Skeletal muscle satellite cell (primary cell): ENCODE measurements around the gene CD8A. TPM values are rescaled to one million over a fixed set of nuclear protein-coding genes. Genes with fewer than 3 reads are reported as not detected.
A peak's percentile ranks its signal among the peaks of the same experiment; 100 is the strongest.
"Not testable (repeated sequence)": the region's sequence is repeated elsewhere in the genome, so short reads cannot be mapped to it uniquely, and the experiment has no call there.

Source experiments
- H3K27me3 ChIP-seq: 2 replicates; pipeline ENCODE4 v1.7.0; 2013; ENCODE audit warnings: low read length; ENCODE audit not compliant: control insufficient read depth, insufficient read depth
- H3K36me3 ChIP-seq: 2 replicates; pipeline ENCODE4 v1.7.0; 2013; ENCODE audit warnings: mild to moderate bottlenecking, control low read depth, low read length; ENCODE audit not compliant: insufficient read depth
- H3K4me1 ChIP-seq: 2 replicates; pipeline ENCODE4 v1.7.0; 2013; ENCODE audit warnings: low read length; ENCODE audit not compliant: control insufficient read depth, insufficient read depth
- H3K4me2 ChIP-seq: 2 replicates; pipeline ENCODE4 v1.7.0; 2013; ENCODE audit warnings: mild to moderate bottlenecking, low read length
- H3K4me3 ChIP-seq: 2 replicates; pipeline ENCODE4 v1.7.0; 2013; ENCODE audit warnings: low read length
- H3K9ac ChIP-seq: 2 replicates; pipeline ENCODE4 v1.7.0; 2013; ENCODE audit warnings: mild to moderate bottlenecking, low read depth, low read length, moderate library complexity
- H3K9me3 ChIP-seq: replicated peaks from 2 replicates; pipeline ENCODE4 v1.7.0; 2013; ENCODE audit warnings: mild to moderate bottlenecking, control low read depth, low read length
- total RNA-seq: library from RNA; depleted of rRNA; stranded (reverse); fragments of >200 nt; gene quantifications from 2 replicates; pipeline ENCODE4 v1.2.3, GENCODE V29; 2012; rRNA removed

CD8A gene
- total RNA-seq, result not detected in 2 replicates

GRCh38 chr2:86790676-86791572 is at the start of gene CD8A:
TSS of gene CD8A (minus strand) at chr2:86790913. CDS start at chr2:86790825, 88 bp downstream.
- Histone ChIP-seq H3K4me2 (peak within 1 kb of the TSS; percentile 24), H3K9ac (no peak within 1 kb of the TSS), H3K9me3 (peaks cover under 1% of the 10 kb centered on the region), H3K4me1 (peaks cover 5% of the 10 kb centered on the region), H3K4me3 (no peak within 1 kb of the TSS), H3K27me3 (peaks cover 86% of the 10 kb centered on the region), H3K36me3 (no peaks in the 10 kb centered on the region)

- not testable (repeated sequence) for H3K36me3 ChIP-seq, H3K4me3 ChIP-seq, H3K27me3 ChIP-seq, H3K4me1 ChIP-seq, H3K9ac ChIP-seq, H3K4me2 ChIP-seq, H3K9me3 ChIP-seq
Observed at GRCh38 chr2:86839871-86840548, 49.3 kb upstream of the CD8A start.

DNA sequence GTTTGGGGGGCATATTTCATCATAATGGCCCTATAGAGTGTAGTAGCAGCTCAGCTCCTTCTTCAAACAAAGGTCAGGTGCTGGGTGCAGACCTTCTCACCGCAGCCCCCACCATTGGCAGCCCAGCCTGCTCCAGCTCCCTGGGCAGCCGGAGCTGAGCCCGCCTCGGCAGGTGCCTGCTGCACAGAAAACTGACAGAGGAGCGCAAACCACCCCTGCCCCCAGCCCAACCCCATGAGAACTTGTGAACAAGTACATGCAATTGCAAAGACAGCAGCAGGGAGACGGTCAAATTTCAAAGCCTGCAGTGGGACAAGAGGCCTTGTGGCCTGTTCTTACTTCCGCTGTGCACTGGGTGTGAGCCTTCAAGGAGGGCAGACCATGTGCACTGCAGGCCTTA is 48.7 kb upstream of the CD8A start:
- H3K27me3 ChIP-seq, H3K4me3 ChIP-seq: not testable (repeated sequence)

GRCh38 chr2:86837714-86838113 is 47.0 kb upstream of the CD8A start:
- H3K4me1 ChIP-seq, H3K36me3 ChIP-seq, H3K9ac ChIP-seq: not testable (repeated sequence)

More for the DNA sequence above, 48.7 kb upstream of the CD8A start:
- not testable (repeated sequence) for H3K9ac ChIP-seq, H3K36me3 ChIP-seq, H3K4me1 ChIP-seq, H3K9me3 ChIP-seq, H3K4me2 ChIP-seq

GRCh38 chr2:86836915-86837695 is 46.4 kb upstream of the CD8A start:
- H3K4me2 ChIP-seq, result peak overlapping the region; percentile 75
- not testable (repeated sequence) for H3K27me3 ChIP-seq, H3K4me1 ChIP-seq, H3K36me3 ChIP-seq, H3K9me3 ChIP-seq
- peak overlapping the region; percentile 38 for H3K9ac ChIP-seq
- H3K4me3 ChIP-seq, result peak overlapping the region; percentile 61

More at GRCh38 chr2:86837714-86838113, 47.0 kb upstream of the CD8A start:
- H3K9me3 ChIP-seq, H3K4me3 ChIP-seq, H3K4me2 ChIP-seq, H3K27me3 ChIP-seq: not testable (repeated sequence)

GRCh38 chr2:86835548-86835889 is 44.8 kb upstream of the CD8A start:
- H3K4me1 ChIP-seq, H3K4me3 ChIP-seq, H3K36me3 ChIP-seq, H3K4me2 ChIP-seq, H3K9ac ChIP-seq, H3K9me3 ChIP-seq: not testable (repeated sequence)
- peaks cover 11% of the 10 kb centered on the region for H3K27me3 ChIP-seq

DNA sequence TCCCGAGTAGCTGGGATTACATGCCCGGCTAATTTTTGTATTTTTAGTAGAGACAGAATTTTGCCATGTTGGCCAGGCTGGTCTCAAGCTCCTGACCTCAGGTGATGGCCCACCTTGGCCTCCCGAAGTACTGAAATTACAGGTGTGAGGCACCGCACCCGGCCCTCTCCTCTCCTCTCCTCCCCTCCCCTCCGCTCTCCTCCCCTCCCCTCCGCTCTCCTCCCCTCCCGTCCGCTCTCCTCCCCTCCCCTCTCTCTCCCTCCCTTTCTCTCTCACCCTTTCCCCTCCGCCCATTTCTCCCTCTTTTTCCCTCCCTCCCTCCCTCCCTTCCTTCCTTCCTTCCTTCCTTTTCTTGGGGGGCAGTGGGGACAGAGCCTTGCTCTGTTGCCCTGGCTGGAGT is 42.6 kb upstream of the CD8A start:
- Histone ChIP-seq H3K4me2 (no peak overlapping the region), H3K27me3 (peaks cover 17% of the 10 kb centered on the region), H3K36me3 (no peaks in the 10 kb centered on the region), H3K4me3 (no peak overlapping the region), H3K9me3 (no peaks in the 10 kb centered on the region), H3K4me1 (no peaks in the 10 kb centered on the region), H3K9ac (no peak overlapping the region)

DNA sequence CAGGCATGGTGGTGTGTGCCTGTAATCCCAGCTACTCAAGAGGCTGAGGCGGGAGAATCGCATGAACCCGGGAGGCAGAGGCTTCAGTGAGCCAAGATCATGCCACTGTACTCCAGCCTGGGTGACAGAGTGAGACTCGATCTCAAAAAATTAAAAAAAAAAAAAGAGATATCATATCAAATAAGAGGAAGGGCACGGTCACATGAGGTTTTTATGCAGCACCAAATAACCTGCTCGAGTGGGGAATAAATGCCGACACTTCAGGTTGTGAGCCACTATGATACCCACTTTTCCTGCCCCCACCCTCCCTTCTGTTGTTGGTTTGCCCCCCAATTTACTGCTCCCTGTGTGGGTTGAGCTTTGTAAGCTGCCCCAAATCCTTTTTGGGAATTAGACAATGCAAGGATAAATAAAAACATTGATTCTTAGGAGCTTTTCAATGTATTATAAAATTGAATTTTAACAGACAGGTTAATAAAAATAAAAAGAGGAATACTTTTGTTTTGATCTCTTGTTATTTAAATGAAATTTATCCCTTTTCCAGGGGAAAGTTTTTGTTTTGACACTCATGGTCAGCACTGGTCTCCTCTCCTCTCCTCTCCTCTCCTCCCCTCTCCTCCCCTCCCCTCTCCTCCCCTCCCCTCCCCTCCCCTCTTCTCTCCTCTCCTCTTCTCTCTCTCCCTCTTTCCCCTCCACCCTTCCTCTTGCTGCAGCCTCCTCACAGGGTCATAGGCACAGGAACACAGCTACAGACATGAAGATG is 41.8 kb upstream of the CD8A start:
- H3K4me1 ChIP-seq, result no peaks in the 10 kb centered on the region
- no peaks in the 10 kb centered on the region for H3K9me3 ChIP-seq
- H3K4me3 ChIP-seq, result no peak overlapping the region
- no peak overlapping the region for H3K4me2 ChIP-seq
- peaks cover 23% of the 10 kb centered on the region for H3K27me3 ChIP-seq
- no peaks in the 10 kb centered on the region for H3K36me3 ChIP-seq
- H3K9ac ChIP-seq, result no peak overlapping the region

DNA sequence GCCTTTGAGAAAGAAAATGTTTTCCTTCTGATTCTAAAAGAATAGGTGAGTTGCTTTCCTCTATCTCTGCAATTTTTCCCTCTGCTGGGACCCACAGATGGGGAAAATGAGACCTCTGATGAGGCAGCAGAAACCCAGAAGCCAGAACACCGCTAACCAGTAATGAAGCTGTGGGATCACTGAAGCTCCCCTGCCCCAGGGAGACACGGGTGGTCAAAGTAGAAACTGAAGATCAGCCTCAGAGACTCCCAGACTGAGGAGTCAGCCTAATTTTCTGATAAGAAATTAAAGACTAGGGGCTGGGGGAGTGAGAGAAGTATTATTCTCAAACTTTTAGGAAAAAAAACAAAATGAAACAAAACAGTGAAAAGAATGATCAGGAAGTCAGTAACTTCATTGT is 40.8 kb upstream of the CD8A start:
- no peak overlapping the region for H3K4me3 ChIP-seq

DNA sequence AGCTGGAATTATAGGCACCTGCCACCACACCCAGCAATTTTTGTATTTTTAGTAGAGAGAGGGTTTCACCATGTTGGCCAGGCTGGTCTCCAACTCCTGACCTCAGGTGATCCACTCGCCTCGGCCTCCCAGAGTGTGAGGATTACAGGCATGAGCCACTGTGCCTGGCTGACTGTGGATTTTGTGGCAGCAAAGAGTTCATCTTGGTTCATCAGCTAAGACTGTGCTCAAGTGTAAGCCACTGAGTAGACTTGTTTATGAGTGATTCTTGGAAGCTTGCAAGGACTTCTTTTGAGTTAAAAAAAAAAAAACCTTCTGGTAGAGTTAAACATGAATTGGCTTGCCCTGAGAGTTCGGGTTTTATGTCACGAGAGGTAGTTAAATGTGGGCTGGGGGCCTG is 36.2 kb upstream of the CD8A start:
- H3K4me3 ChIP-seq, result no peak overlapping the region
- H3K4me2 ChIP-seq, result no peak overlapping the region
- no peaks in the 10 kb centered on the region for H3K4me1 ChIP-seq
- no peaks in the 10 kb centered on the region for H3K9me3 ChIP-seq
- no peak overlapping the region for H3K9ac ChIP-seq
- H3K27me3 ChIP-seq, result peaks cover 39% of the 10 kb centered on the region
- H3K36me3 ChIP-seq, result no peaks in the 10 kb centered on the region

More for the DNA sequence above, 40.8 kb upstream of the CD8A start:
- Histone ChIP-seq H3K9me3 (no peaks in the 10 kb centered on the region), H3K4me1 (no peaks in the 10 kb centered on the region), H3K27me3 (peaks cover 25% of the 10 kb centered on the region), H3K9ac (no peak overlapping the region), H3K36me3 (no peaks in the 10 kb centered on the region), H3K4me2 (peak overlapping the region; percentile 15)
